Activated naive CD4-positive, alpha-beta T cell treated with anti-CD3 and anti-CD28 coated beads, Interleukin-2, amount 10 ng/mL, durations not matched to agents 5 hours and 36 hours (primary cell): ENCODE results near the gene COX5A. TPM values are rescaled to one million over a fixed set of nuclear protein-coding genes. Genes with fewer than 3 reads are reported as not detected.

Source experiments
- total RNA-seq, 2 experiments: library from RNA; stranded (reverse); gene quantifications; one replicate each; pipeline ENCODE4 v1.2.3, GENCODE V29; 2021

Gene COX5A
- total RNA-seq, result 100 to 1,000 TPM; 209 to 216 TPM

DNA sequence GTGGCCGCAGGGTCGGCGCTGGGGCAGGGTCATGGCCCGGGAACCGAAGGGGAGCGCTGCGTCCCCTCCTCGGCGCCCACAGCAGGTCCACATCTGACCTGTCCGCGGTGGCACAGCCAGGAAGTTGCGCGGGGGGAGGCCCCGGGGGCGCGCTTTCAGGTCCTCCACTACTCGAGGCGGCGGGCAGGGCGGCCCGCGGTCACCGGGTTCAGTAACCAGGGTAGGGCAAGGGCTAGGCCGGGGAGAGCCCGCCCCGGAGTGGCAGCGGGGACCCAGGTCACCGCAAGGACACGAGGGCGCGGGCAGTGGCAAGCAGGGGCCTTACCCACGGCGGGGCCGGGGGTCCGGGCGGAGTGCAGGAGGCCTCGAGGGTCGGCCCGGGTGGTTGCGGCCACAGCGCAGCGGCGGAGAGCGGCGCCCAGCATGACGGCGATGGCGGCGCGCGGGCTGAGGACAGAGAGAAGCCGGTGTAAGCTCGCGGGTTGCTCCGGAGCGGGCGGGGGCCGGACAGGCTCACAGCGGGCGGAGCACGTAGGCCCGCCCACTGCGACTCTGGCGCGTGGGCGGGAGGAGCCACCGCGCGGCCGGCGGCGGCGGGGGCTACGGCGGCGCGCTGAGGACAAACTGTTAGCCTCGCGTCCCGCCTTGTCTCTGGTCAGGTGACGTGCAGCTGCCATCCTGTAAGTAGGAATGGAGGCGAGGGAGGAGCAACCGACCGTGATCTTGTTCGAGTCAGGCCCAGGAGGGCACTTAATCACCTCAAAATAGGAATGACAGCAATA is at the start of gene COX5A:
Gene COX5A (minus strand): TSS at position 484 of the 782 bp plus-strand sequence. CDS start 59 bp downstream, at position 425.

GRCh38 chr15:74956648-74957475 is 19.0 kb upstream of the COX5A start, which contains the start of gene RPP25:
Gene RPP25 (minus strand): TSS chr15:74956772. CDS start chr15:74956583, 189 bp downstream.

GRCh38 chr15:74906450-74907162 is 31.3 kb downstream of the COX5A start, which contains the start of gene FAM219B:
Gene FAM219B (minus strand): TSS chr15:74906851. CDS start chr15:74906800, 51 bp downstream.

DNA sequence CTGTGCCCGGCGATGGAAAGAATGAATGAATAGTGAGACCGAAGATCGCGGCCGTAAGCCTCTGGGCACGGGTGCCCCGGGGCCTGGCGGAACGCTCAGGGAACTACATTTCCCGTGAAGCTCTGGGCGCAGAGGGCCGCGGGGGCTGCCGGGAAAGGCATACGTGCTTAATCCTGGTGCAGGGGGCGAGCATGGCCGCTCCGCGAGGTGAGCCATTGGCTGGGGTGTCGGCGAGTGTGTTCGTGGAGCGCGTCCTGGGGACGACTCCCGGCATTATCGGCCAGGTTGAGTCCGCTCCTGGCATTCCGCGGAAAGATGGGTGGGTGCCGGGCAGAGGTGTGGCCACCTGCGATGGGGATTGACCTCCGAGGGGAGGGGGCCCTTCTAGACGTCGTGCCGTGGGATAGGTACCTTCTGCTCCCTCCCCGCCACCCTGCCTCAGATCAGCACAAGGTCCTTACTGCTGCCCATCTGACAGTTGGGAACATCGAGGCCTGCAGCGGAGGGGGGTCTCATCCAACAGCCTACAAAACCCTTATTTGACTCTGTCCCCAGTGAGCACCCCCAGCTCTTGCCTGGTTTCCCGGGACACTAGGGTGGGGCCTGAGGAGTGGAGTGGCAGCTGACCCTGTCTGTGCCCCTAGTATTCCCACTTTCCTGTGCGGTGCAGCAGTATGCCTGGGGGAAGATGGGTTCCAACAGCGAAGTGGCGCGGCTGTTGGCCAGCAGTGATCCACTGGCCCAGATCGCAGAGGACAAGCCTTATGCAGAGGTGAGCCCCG is 47.8 kb downstream of the COX5A start, which contains the start of gene MPI:
Gene MPI (plus strand): TSS at position 160 of the 782 bp plus-strand sequence. CDS start 32 bp downstream, at position 192.

DNA sequence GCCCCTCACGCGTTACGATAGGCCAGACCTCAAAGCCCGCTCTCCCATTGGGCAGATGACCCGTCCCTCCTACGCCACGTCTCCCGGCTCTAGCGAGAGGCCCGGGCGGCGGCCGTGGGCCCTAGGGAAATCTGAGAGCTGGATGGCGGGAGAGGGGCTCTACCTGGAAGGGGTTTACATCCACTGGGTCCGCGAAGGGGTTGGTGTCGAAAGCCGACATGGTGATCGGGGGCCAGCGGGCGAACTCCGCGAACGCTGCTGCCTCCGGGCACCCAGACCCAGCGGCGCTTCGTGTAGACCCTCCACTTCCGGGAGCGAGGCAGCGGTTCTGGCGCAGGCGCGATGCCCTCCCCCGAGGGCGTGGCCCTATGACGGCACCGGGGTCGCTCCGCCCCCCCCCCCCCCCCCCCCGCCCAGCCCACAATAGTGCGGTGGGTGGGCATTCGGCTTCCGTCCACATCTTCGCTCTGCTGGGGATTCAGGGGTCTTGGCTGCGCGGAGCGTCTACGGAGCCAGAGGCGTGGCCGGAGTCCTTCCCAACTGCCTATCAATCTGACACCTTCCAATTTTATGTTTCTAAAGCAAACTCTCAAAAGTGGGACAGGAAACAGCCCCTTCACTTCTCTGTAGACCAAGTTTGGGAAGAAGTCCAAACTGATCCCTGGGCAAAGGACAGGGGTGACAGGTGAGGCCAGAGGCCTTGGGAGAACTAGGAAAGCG is 64.7 kb downstream of the COX5A start, which contains the start of gene SCAMP2:
Gene SCAMP2 (minus strand): TSS at position 330 of the 720 bp plus-strand sequence. CDS start 110 bp downstream, at position 220.

Other genes with a start within 250 kb of the COX5A start
- 10 to 100 TPM; 37.0 to 38.7 TPM for gene EDC3, start 242.0 kb downstream of the COX5A start, total RNA-seq
- gene CYP1A1, start 212.5 kb downstream of the COX5A start, total RNA-seq, result 1 to 10 TPM; 5.6 to 6.0 TPM
- gene CYP1A2, start 189.2 kb downstream of the COX5A start, total RNA-seq, result not detected
- 100 to 1,000 TPM; 313 to 324 TPM for gene CSK, start 156.0 kb downstream of the COX5A start, total RNA-seq
- gene LMAN1L, start 125.2 kb downstream of the COX5A start, total RNA-seq, result under 1 TPM; 0.38 to 0.67 TPM
- under 1 TPM in 1 of 2 experiments, not detected in 1; 0.12 TPM for gene CPLX3, start 111.4 kb downstream of the COX5A start, total RNA-seq
- 10 to 100 TPM; 67.0 to 71.4 TPM for gene ULK3, start 94.9 kb downstream of the COX5A start, total RNA-seq
- gene SCAMP2, start 64.7 kb downstream of the COX5A start, total RNA-seq, result 100 to 1,000 TPM; 106 to 111 TPM
- gene MPI, start 48.0 kb downstream of the COX5A start, total RNA-seq, result 10 to 100 TPM; 94.1 to 99.3 TPM
- 10 to 100 TPM; 83.6 to 89.5 TPM for gene FAM219B, start 31.2 kb downstream of the COX5A start, total RNA-seq
- gene RPP25, start 18.7 kb upstream of the COX5A start, total RNA-seq, result 1 to 10 TPM; 5.5 to 5.7 TPM
- under 1 TPM; 0.23 to 0.24 TPM for gene SCAMP5, start 57.5 kb upstream of the COX5A start, total RNA-seq
- 10 to 100 TPM; 16.2 to 16.8 TPM for gene PPCDC, start 85.5 kb upstream of the COX5A start, total RNA-seq